HepG2 (cell line): ENCODE data around the gene SP140L. TPM values are rescaled to one million over a fixed set of nuclear protein-coding genes. Genes with fewer than 3 reads are reported as not detected.

ENCODE experiments used
- CAMTA2 ChIP-seq: sonication (generic); formaldehyde crosslinking; IDR thresholded peaks from 2 replicates; pipeline ENCODE4 v1.4.0; 2020; ENCODE audit warnings: mild to moderate bottlenecking, missing genetic modification reagents, borderline replicate concordance
- FOXA3 ChIP-seq: IDR thresholded peaks from 2 replicates; pipeline ENCODE4 v1.6.1; 2016; ENCODE audit warnings: missing genetic modification reagents, missing compliant biosample characterization
- HNRNPL ChIP-seq: fragments of 200-400 bp; formaldehyde crosslinking; IDR thresholded peaks from 2 replicates; pipeline ENCODE4 v1.6.1; 2017; ENCODE audit warnings: mild to moderate bottlenecking, low read depth, low read length
- HNRNPLL ChIP-seq: fragments of 200-400 bp; formaldehyde crosslinking; IDR thresholded peaks from 2 replicates; pipeline ENCODE4 v1.6.1; 2017; ENCODE audit warnings: mild to moderate bottlenecking, low read depth, low read length; ENCODE audit not compliant: poor library complexity, severe bottlenecking
- KMT2A ChIP-seq: sonication (generic); formaldehyde crosslinking; IDR thresholded peaks from 2 replicates; pipeline ENCODE4 v1.4.0; 2020; ENCODE audit warnings: missing genetic modification reagents
- NFKBIZ ChIP-seq: IDR thresholded peaks from 2 replicates; pipeline ENCODE4 v1.6.1; 2018; ENCODE audit warnings: missing genetic modification reagents, missing compliant biosample characterization
- SOX5 ChIP-seq: IDR thresholded peaks from 2 replicates; pipeline ENCODE4 v1.6.1; 2016; ENCODE audit warnings: borderline replicate concordance
- TAF1 ChIP-seq: sonication (generic); formaldehyde crosslinking; IDR thresholded peaks from 2 replicates; pipeline ENCODE4 v1.4.0; 2020; ENCODE audit warnings: missing genetic modification reagents
- ZNF20 ChIP-seq: sonication (generic); formaldehyde crosslinking; IDR thresholded peaks from 2 replicates; pipeline ENCODE4 v1.4.0; 2020; ENCODE audit warnings: mild to moderate bottlenecking, moderate library complexity, missing genetic modification reagents
- ZNF225 ChIP-seq: sonication (generic); formaldehyde crosslinking; IDR thresholded peaks from 2 replicates; pipeline ENCODE4 v1.4.0; 2020; ENCODE audit warnings: mild to moderate bottlenecking, missing genetic modification reagents
- ZNF24 ChIP-seq: fragments of 450-650 bp; IDR thresholded peaks from 2 replicates; pipeline ENCODE4 v1.6.1; 2017; ENCODE audit warnings: antibody characterized with exemption, mild to moderate bottlenecking
- ZNF331 ChIP-seq: sonication (generic); formaldehyde crosslinking; IDR thresholded peaks from 2 replicates; pipeline ENCODE4 v1.4.0; 2020; ENCODE audit warnings: missing genetic modification reagents
- ZNF354B ChIP-seq: sonication (generic); formaldehyde crosslinking; IDR thresholded peaks from 2 replicates; pipeline ENCODE4 v1.8.0; 2022; ENCODE audit warnings: mild to moderate bottlenecking, missing genetic modification reagents
- ZSCAN25 ChIP-seq: sonication (generic); formaldehyde crosslinking; IDR thresholded peaks from 2 replicates; pipeline ENCODE4 v1.8.0; 2022; ENCODE audit warnings: mild to moderate bottlenecking, missing genetic modification reagents
- polyA plus RNA-seq, 8 experiments: library from polyadenylated mRNA; depleted of rRNA in 3 of 8; stranded (reverse) in 7 of 8; unstranded in 1 of 8; fragments of >200 nt; fragmentation: Illumina TruSeq in 4 of 8; extraction: Trizol in 4 of 8; gene quantifications; 2 replicates each; pipeline versions ENCODE4 v1.2.1 to v1.2.3, GENCODE V29; 2011 to 2016; ENCODE audit warnings: low read depth in 4 of 8, missing spikeins in 1 of 8, mixed read lengths in 1 of 8; ENCODE audit not compliant: insufficient read depth in 1 of 8
- total RNA-seq, 5 experiments: library from RNA; depleted of rRNA; stranded (reverse); fragments of >200 nt; fragmentation: Illumina TruSeq; extraction: Trizol; gene quantifications; 2 replicates each; pipeline ENCODE4 v1.2.3, GENCODE V29; 2016; ENCODE audit warnings: low read depth in 1 of 5
- TF ChIP-seq, protein P1 (sequence below): sonication (generic); formaldehyde crosslinking; IDR thresholded peaks from 2 replicates; pipeline ENCODE4 v1.9.0; 2021; ENCODE audit warnings: mild to moderate bottlenecking, missing genetic modification reagents
- TF ChIP-seq, protein P2 (sequence below): sonication (generic); formaldehyde crosslinking; IDR thresholded peaks from 2 replicates; pipeline ENCODE4 v1.4.0; 2020; ENCODE audit warnings: missing genetic modification reagents, mild to moderate bottlenecking, borderline replicate concordance
- TF ChIP-seq, protein P3 (sequence below): IDR thresholded peaks from 2 replicates; pipeline ENCODE4 v1.6.1; 2016; ENCODE audit warnings: low read depth, missing genetic modification reagents, missing compliant biosample characterization

Gene SP140L
- total and polyA plus RNA-seq, 2 of the 13 experiments (the other 11 are each of a cell fraction or from before 2014, with no cell fraction given), result 10.9 to 17.5 TPM

DNA sequence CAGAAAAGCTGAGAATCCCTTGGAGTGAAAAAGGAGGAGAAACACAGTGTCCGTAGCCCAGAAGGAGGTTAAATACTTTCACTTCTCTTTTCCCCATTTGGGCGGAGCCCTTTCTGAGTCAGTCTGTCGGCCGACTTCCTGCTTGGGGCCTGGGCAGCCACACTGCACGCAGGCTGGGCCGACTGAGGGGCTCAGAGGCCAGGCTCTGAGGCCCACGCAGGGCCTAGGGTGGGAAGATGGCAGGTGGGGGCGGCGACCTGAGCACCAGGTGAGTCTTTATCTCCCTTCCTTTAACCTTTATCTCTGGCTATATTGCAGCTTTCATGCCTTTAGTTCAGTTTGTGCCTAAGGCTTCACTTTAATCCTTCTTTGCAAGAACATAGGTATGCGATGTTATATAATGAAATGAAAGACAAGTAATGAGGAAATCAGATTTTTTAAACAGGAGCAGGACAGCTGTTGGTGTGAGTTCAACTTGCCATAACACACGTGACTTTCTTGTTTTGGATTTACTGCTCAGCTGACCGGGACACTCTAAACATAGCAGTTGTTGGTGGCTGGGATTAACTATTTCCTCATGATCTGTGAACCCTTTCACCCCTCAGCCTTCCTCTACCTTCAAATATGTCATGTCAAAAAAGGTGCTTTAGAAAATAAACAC lies 89.2 kb downstream of the SP140L start, which contains the start of gene SP100 (continued):
- TF ChIP-seq CAMTA2 (CRISPR knock-in tag) (no peak; the same call in 1 of the 2 replicates), ZSCAN25 (CRISPR knock-in tag) (peak; percentile 19; the same call in 1 of the 2 replicates), ZNF24 (no peak), HNRNPLL (peak; percentile 54), TAF1 (peak; percentile 74), ZNF20 (CRISPR knock-in tag) (no peak), KMT2A (CRISPR knock-in tag) (peak; percentile 87), FOXA3 (peak; percentile 14; the same call in 1 of the 2 replicates), ZNF225 (CRISPR knock-in tag) (peak; percentile 69; the same call in 1 of the 2 replicates), ZNF354B (CRISPR knock-in tag) (0 out of 2 replicates have a peak, but pooled peaks have one; percentile 45), HNRNPL (0 out of 2 replicates have a peak, but pooled peaks have one; percentile 30), SOX5 (peak; percentile 20; the same call in 1 of the 2 replicates), ZNF331 (CRISPR knock-in tag) (0 out of 2 replicates have a peak, but pooled peaks have one; percentile 43), NFKBIZ (CRISPR knock-in tag) (peak; percentile 39; the same call in 1 of the 2 replicates)
- TF ChIP-seq, protein P1, sequence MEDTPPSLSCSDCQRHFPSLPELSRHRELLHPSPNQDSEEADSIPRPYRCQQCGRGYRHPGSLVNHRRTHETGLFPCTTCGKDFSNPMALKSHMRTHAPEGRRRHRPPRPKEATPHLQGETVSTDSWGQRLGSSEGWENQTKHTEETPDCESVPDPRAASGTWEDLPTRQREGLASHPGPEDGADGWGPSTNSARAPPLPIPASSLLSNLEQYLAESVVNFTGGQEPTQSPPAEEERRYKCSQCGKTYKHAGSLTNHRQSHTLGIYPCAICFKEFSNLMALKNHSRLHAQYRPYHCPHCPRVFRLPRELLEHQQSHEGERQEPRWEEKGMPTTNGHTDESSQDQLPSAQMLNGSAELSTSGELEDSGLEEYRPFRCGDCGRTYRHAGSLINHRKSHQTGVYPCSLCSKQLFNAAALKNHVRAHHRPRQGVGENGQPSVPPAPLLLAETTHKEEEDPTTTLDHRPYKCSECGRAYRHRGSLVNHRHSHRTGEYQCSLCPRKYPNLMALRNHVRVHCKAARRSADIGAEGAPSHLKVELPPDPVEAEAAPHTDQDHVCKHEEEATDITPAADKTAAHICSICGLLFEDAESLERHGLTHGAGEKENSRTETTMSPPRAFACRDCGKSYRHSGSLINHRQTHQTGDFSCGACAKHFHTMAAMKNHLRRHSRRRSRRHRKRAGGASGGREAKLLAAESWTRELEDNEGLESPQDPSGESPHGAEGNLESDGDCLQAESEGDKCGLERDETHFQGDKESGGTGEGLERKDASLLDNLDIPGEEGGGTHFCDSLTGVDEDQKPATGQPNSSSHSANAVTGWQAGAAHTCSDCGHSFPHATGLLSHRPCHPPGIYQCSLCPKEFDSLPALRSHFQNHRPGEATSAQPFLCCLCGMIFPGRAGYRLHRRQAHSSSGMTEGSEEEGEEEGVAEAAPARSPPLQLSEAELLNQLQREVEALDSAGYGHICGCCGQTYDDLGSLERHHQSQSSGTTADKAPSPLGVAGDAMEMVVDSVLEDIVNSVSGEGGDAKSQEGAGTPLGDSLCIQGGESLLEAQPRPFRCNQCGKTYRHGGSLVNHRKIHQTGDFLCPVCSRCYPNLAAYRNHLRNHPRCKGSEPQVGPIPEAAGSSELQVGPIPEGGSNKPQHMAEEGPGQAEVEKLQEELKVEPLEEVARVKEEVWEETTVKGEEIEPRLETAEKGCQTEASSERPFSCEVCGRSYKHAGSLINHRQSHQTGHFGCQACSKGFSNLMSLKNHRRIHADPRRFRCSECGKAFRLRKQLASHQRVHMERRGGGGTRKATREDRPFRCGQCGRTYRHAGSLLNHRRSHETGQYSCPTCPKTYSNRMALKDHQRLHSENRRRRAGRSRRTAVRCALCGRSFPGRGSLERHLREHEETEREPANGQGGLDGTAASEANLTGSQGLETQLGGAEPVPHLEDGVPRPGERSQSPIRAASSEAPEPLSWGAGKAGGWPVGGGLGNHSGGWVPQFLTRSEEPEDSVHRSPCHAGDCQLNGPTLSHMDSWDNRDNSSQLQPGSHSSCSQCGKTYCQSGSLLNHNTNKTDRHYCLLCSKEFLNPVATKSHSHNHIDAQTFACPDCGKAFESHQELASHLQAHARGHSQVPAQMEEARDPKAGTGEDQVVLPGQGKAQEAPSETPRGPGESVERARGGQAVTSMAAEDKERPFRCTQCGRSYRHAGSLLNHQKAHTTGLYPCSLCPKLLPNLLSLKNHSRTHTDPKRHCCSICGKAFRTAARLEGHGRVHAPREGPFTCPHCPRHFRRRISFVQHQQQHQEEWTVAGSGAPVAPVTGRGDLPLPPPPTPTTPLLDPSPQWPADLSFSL (CRISPR knock-in tag), result 0 out of 2 replicates have a peak, but pooled peaks have one; percentile 54
- TF ChIP-seq, protein P2, sequence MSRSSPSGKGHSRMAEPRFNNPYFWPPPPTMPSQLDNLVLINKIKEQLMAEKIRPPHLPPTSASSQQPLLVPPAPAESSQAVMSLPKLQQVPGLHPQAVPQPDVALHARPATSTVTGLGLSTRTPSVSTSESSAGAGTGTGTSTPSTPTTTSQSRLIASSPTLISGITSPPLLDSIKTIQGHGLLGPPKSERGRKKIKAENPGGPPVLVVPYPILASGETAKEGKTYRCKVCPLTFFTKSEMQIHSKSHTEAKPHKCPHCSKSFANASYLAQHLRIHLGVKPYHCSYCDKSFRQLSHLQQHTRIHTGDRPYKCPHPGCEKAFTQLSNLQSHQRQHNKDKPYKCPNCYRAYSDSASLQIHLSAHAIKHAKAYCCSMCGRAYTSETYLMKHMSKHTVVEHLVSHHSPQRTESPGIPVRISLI (CRISPR knock-in tag), result no peak
- TF ChIP-seq, protein P3, sequence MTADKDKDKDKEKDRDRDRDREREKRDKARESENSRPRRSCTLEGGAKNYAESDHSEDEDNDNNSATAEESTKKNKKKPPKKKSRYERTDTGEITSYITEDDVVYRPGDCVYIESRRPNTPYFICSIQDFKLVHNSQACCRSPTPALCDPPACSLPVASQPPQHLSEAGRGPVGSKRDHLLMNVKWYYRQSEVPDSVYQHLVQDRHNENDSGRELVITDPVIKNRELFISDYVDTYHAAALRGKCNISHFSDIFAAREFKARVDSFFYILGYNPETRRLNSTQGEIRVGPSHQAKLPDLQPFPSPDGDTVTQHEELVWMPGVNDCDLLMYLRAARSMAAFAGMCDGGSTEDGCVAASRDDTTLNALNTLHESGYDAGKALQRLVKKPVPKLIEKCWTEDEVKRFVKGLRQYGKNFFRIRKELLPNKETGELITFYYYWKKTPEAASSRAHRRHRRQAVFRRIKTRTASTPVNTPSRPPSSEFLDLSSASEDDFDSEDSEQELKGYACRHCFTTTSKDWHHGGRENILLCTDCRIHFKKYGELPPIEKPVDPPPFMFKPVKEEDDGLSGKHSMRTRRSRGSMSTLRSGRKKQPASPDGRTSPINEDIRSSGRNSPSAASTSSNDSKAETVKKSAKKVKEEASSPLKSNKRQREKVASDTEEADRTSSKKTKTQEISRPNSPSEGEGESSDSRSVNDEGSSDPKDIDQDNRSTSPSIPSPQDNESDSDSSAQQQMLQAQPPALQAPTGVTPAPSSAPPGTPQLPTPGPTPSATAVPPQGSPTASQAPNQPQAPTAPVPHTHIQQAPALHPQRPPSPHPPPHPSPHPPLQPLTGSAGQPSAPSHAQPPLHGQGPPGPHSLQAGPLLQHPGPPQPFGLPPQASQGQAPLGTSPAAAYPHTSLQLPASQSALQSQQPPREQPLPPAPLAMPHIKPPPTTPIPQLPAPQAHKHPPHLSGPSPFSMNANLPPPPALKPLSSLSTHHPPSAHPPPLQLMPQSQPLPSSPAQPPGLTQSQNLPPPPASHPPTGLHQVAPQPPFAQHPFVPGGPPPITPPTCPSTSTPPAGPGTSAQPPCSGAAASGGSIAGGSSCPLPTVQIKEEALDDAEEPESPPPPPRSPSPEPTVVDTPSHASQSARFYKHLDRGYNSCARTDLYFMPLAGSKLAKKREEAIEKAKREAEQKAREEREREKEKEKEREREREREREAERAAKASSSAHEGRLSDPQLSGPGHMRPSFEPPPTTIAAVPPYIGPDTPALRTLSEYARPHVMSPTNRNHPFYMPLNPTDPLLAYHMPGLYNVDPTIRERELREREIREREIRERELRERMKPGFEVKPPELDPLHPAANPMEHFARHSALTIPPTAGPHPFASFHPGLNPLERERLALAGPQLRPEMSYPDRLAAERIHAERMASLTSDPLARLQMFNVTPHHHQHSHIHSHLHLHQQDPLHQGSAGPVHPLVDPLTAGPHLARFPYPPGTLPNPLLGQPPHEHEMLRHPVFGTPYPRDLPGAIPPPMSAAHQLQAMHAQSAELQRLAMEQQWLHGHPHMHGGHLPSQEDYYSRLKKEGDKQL (CRISPR knock-in tag), result 0 out of 2 replicates have a peak, but pooled peaks have one; percentile 16
